Activated CD8-positive, alpha-beta T cell treated with anti-CD3 and anti-CD28 coated beads for 36 hours (primary cell): ENCODE results near the gene APEX2. TPM values are rescaled to one million over a fixed set of nuclear protein-coding genes. Genes with fewer than 3 reads are reported as not detected.
"Not testable (repeated sequence)": the region's sequence is repeated elsewhere in the genome, so short reads cannot be mapped to it uniquely, and the experiment has no call there.

Experiments
- ATAC-seq: fragments of 200-7000 bp; cut with Tn5 transposase; one replicate; pipeline ENCODE4 v1.10.0; 2021; ENCODE audit warnings: mild to moderate bottlenecking, moderate library complexity
- CTCF ChIA-PET: fragments of 350-600 bp; sonication (Branson Sonifier 250); formaldehyde crosslinking; loops from one replicate; lab custom pipeline; 2021; ENCODE audit warnings: antibody characterized with exemption; lab: Charles Lee
- POLR2A ChIA-PET: fragments of 350-600 bp; sonication (Branson Sonifier 250); formaldehyde crosslinking; loops from one replicate; lab custom pipeline; 2021; ENCODE audit warnings: antibody characterized with exemption; lab: Charles Lee
- DNase-seq: peaks from one replicate; pipeline ENCODE4 v3.0.0-alpha.2; 2020
- H3K27ac Mint-ChIP-seq: one replicate; pipeline ENCODE4 v1.8.0; 2021; ENCODE audit warnings: mild to moderate bottlenecking, mixed read lengths
- H3K27me3 Mint-ChIP-seq: one replicate; pipeline ENCODE4 v1.8.0; 2021; ENCODE audit warnings: mixed read lengths
- H3K36me3 Mint-ChIP-seq: one replicate; pipeline ENCODE4 v1.8.0; 2021; ENCODE audit warnings: low read depth, mixed read lengths
- H3K4me1 Mint-ChIP-seq: one replicate; pipeline ENCODE4 v1.8.0; 2021; ENCODE audit warnings: low read depth, mixed read lengths
- H3K4me3 Mint-ChIP-seq: one replicate; pipeline ENCODE4 v1.8.0; 2021; ENCODE audit warnings: mild to moderate bottlenecking, moderate library complexity, mixed read lengths
- H3K9me3 Mint-ChIP-seq: one replicate; pipeline ENCODE4 v1.8.0; 2021; ENCODE audit warnings: mixed read lengths
- intact Hi-C: fragments of 100-400 bp; cut with micrococcal nuclease; formaldehyde crosslinking; loops from one replicate; pipeline ENCODE4 v1.10.0; 2022
- total RNA-seq, 2 experiments: library from RNA; stranded (reverse); gene quantifications; one replicate each; pipeline ENCODE4 v1.2.3, GENCODE V29; 2021
- TF ChIP-seq, protein P1 (sequence below): fragments of 200-600 bp; IDR thresholded peaks from one replicate; pipeline ENCODE4 v1.8.0; 2022; ENCODE audit warnings: antibody characterized with exemption, mild to moderate bottlenecking

Gene APEX2
- total RNA-seq, 2 experiments from 2014 or later, result 30.0 to 33.0 TPM

DNA sequence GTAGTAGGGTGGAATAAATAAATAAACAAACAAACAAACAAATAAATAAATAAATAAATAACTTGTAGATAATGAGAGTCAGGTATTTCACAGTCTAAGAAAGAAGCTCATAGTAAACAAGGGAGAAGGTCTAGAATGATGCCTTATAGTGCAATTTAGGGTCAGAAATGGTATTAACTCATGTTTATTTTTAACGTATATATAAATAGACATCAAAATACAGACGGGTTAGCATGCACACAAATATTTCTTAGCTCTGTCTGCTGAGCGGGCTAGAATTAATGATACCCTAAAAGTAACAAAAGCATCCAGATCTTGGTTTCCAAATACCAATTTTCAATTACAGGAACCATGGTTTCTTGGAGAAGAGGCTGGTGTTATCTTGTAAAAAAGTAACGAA is 22.8 kb upstream of the APEX2 start:
- Mint-ChIP-seq H3K27ac (no peak overlapping the region), H3K9me3 (no peaks in the 10 kb centered on the region), H3K4me1 (no peaks in the 10 kb centered on the region), H3K27me3 (no peaks in the 10 kb centered on the region), H3K36me3 (no peaks in the 10 kb centered on the region), H3K4me3 (no peak overlapping the region)
- ChIA-PET CTCF (no interaction called here), POLR2A (no interaction called here)
- no peak for ATAC-seq
- DNase-seq, result no peak
- TF ChIP-seq, protein P1, sequence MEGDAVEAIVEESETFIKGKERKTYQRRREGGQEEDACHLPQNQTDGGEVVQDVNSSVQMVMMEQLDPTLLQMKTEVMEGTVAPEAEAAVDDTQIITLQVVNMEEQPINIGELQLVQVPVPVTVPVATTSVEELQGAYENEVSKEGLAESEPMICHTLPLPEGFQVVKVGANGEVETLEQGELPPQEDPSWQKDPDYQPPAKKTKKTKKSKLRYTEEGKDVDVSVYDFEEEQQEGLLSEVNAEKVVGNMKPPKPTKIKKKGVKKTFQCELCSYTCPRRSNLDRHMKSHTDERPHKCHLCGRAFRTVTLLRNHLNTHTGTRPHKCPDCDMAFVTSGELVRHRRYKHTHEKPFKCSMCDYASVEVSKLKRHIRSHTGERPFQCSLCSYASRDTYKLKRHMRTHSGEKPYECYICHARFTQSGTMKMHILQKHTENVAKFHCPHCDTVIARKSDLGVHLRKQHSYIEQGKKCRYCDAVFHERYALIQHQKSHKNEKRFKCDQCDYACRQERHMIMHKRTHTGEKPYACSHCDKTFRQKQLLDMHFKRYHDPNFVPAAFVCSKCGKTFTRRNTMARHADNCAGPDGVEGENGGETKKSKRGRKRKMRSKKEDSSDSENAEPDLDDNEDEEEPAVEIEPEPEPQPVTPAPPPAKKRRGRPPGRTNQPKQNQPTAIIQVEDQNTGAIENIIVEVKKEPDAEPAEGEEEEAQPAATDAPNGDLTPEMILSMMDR, result no peak
- intact Hi-C loops, result no loop called here

DNA sequence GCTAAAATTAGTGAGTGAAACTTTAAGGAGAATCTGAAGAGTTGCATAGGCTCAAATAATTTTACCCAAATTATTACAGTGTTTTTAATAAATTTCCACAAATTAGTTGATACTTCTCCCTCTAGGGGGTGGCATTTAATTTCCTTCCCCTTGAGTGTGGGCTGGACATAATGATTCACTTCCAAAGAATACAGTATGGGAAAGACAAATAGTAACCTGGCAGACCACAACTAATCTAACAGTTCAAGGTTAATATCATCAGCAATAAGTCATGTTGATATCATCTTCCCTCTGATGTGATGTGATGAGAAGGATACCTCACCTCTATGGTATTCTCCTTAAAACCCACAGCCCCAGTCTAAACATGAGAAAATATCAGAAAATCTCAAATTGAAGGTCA is 21.7 kb upstream of the APEX2 start:
- Mint-ChIP-seq H3K27me3 (no peaks in the 10 kb centered on the region), H3K36me3 (no peaks in the 10 kb centered on the region), H3K4me1 (no peaks in the 10 kb centered on the region), H3K27ac (no peak overlapping the region), H3K4me3 (no peak overlapping the region), H3K9me3 (no peaks in the 10 kb centered on the region)
- TF ChIP-seq, protein P1, result no peak
- POLR2A ChIA-PET, result no interaction called here
- ATAC-seq (no peak), DNase-seq (no peak)
- CTCF ChIA-PET, result no interaction called here
- intact Hi-C loops, result no loop called here

DNA sequence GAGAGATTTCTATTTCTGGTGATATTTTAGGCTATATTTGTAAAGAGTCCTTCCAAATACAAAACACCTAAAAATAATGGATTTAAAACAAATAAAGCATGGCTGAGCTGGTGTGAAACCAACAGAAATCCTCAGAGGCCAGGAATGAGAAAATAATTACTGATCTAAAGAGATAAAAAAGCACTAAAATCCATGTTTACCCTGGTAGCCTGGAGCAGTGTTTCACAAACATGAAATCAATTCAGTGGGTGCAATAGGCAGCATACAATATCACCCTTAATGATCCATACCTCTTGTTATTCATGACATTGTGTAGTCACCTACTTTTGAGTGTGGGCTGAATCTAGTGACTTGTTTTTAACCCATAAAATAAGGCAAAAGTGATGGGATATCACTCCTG is 20.7 kb upstream of the APEX2 start:
- no peak overlapping the region for H3K27ac Mint-ChIP-seq
- DNase-seq (no peak), ATAC-seq (no peak)
- H3K9me3 Mint-ChIP-seq, result no peaks in the 10 kb centered on the region
- POLR2A ChIA-PET, result no interaction called here
- CTCF ChIA-PET, result no interaction called here
- TF ChIP-seq, protein P1, result no peak
- intact Hi-C loops, result no loop called here
- no peak overlapping the region for H3K4me3 Mint-ChIP-seq
- no peaks in the 10 kb centered on the region for H3K4me1 Mint-ChIP-seq
- H3K36me3 Mint-ChIP-seq, result no peaks in the 10 kb centered on the region
- no peaks in the 10 kb centered on the region for H3K27me3 Mint-ChIP-seq

DNA sequence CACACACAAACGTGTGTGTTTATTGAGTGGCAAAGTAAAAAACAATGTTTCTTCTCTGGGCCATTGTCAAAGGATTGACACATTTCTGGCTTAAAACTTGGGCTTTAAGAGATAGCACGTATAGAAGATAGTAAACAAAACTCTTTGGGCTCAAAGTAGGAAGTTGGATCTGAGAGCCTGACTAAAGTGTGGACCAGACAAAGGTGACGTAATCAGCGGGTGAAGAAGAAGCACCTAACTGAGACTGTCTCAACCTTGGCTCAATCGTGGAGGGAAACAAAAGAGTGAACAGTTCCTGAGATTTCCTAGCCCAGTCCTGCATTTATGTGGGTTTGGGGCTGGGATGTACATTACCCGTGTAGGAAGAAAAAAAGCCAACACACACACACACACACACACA is 19.8 kb upstream of the APEX2 start:
- Mint-ChIP-seq H3K9me3 (no peaks in the 10 kb centered on the region), H3K36me3 (no peaks in the 10 kb centered on the region), H3K4me3 (no peak overlapping the region), H3K4me1 (no peaks in the 10 kb centered on the region), H3K27me3 (no peaks in the 10 kb centered on the region), H3K27ac (no peak overlapping the region)
- ChIA-PET CTCF (no interaction called here), POLR2A (no interaction called here)
- DNase-seq, result no peak
- intact Hi-C loops, result no loop called here
- TF ChIP-seq, protein P1, result no peak
- no peak for ATAC-seq

- intact Hi-C loops, ATAC-seq: not testable (repeated sequence)
These were observed 16.9 kb upstream of the APEX2 start for GRCh38 chrX:54983306-54983705.

DNA sequence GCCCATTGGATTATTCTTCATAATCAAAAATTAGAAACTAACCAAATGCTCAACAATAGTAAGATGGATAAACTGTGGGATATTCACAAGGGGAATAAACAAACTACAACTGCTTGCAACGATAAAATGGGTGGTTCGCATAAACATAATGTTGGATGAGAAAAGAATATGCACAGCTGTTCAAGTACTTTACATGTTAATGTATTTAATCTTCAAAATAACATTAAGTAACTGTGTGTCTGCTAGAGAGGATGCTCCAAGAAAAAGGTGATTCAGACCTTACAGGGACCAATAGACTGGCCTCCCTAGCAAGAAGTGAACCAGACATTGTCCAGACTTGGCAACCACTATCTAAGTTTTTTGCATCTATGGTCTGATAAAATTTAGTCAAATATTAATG is 8.5 kb upstream of the APEX2 start:
- no peak for ATAC-seq
- CTCF ChIA-PET, result no interaction called here
- TF ChIP-seq, protein P1, result no peak
- H3K27ac Mint-ChIP-seq, result no peak overlapping the region
- H3K36me3 Mint-ChIP-seq, result no peaks in the 10 kb centered on the region
- intact Hi-C loops, result no loop called here
- no peaks in the 10 kb centered on the region for H3K27me3 Mint-ChIP-seq
- no peaks in the 10 kb centered on the region for H3K9me3 Mint-ChIP-seq
- DNase-seq, result no peak
- no peak overlapping the region for H3K4me3 Mint-ChIP-seq
- H3K4me1 Mint-ChIP-seq, result no peaks in the 10 kb centered on the region
- POLR2A ChIA-PET, result no interaction called here

More at GRCh38 chrX:54983306-54983705, 16.9 kb upstream of the APEX2 start:
- H3K4me3 Mint-ChIP-seq, DNase-seq, H3K27ac Mint-ChIP-seq, H3K36me3 Mint-ChIP-seq, H3K4me1 Mint-ChIP-seq, H3K9me3 Mint-ChIP-seq, POLR2A ChIA-PET, CTCF ChIA-PET, H3K27me3 Mint-ChIP-seq: not testable (repeated sequence)
